ENCODE measurements around the gene PDLIM5. TPM values are rescaled to one million over a fixed set of nuclear protein-coding genes. Genes with fewer than 3 reads are reported as not detected.

Gene PDLIM5
- total RNA-seq, 1 experiment from 2014 or later: 21.2 TPM

DNA sequence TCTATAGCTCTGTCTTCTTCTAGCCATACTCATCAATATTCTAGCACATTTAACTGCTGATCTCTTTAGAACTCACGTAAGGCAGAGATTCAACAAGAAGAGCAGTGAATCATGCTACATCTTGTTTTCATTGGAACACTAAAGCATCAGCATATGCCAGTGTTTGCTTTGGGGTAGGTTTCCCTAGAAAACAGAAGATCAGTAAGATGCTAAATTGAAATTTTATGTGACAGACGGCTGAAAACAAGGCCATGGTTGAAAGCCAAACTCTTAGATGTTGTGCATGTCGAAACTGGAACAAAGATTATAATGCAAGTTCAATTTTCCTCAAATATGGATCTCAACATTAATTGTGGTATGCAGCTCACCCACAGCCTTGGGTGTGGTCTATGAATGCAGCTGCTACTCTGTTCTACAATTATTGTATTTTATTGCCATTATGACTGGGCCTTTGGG, 107.6 kb downstream of the PDLIM5 start:
- in situ Hi-C loops (cut with HindIII; ENCODE audit: low pct_unique_long_range_greater_than_20kb, low sequenced_read_pairs): no loop called here
- no peak for DNase-seq (ENCODE audit: low read depth, low spot score)

DNA sequence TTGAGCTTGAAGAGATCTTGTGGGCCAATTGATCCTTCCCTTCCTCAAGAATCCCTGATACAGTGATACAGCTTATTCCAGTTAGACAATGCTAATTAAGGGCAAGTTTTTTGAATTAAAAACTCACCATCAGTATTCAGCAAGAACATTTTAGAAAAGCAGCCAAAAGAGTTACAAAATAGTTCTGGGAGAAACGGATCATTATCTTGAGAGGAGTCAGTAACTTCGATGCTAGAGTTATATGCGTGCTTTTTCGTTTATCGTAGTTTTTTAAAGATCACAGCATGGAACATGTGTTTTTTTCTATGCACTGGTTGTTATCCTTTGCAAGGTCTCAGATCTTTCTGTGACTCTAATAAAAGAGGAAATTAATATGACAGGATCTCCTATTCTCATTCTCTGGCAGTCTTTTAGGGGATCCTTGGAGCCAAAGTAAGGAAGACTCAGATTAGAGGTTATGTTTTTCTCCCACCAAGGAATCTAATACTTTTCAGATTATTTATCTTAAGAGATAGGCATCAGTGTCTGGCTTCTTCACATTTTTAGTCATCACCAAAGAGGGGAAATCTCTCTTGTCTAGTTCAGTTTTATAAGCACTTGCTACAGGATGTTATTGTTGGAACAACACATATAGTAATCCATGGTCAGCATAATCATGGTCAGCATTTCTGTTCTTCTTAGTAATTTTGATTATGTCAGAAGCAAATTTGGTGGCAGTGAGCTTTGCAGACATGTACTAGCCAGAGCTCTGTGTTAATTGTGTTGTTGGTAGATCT, 109.7 kb downstream of the PDLIM5 start:
- no peak for DNase-seq (ENCODE audit: low read depth, low spot score)
- in situ Hi-C loops (cut with HindIII; ENCODE audit: low pct_unique_long_range_greater_than_20kb, low sequenced_read_pairs): no loop called here

DNA sequence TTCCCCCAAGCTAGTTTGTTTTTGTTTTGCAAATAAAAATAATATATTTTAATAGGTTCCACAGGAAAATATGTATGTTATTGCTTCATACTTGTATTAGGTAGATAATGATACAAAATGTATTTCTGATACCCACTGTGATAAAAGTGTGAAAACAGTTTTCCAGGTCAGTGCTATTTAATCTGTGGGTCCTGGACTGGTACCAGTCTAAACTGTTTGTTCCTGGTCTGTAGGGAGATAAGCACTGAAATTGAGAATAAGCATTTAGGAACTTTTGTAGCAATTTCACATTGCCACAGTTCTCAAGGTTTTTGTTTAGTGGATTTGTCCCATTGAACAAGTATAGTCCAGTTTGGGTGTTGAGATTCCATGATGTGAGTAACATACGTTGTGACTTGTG, 110.5 kb downstream of the PDLIM5 start:
- in situ Hi-C loops (cut with HindIII; ENCODE audit: low pct_unique_long_range_greater_than_20kb, low sequenced_read_pairs): no loop called here
- no peak for DNase-seq (ENCODE audit: low read depth, low spot score)

DNA sequence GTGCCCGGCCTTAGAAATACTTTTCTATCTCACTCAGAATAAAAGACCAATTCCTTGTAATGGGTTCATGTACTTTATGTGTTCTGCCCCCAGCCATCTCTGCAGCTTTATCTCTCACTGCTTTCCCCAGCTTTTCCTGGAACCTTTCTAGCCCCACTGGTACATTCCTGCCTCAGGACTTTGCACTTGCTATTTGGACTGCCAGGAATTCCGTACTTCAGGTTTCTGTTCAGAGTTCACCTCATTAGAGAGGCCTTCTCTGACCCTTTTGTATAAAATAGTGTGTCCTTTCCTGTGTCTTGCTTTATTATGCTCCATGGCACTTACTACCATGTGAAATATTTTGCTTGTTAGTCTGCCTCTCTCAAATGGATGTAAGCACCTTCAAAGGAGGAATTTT, 112.5 kb downstream of the PDLIM5 start:
- in situ Hi-C loops (cut with HindIII; ENCODE audit: low pct_unique_long_range_greater_than_20kb, low sequenced_read_pairs): no loop called here
- DNase-seq (ENCODE audit: low read depth, low spot score): no peak

DNA sequence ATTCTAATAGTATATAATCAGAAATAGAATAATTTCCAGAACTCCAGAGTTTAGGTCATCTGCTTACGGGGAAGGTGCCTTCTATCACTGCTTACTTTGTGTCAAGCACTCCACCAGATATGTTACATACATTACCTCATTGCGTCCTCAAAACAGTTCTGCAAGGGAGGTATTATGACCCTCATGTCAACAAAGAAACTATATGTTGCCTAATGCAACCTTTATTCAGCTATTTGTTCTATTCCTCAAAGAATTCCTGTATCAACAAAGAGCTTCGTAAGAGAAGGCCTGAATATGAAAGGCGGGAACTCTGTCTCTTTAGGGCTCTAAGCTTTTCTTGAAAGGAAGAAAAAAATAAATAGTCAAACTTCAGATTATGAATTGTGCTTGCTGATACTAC, 114.7 kb downstream of the PDLIM5 start:
- no peak for DNase-seq (ENCODE audit: low read depth, low spot score)
- in situ Hi-C loops (cut with HindIII; ENCODE audit: low pct_unique_long_range_greater_than_20kb, low sequenced_read_pairs): no loop called here

DNA sequence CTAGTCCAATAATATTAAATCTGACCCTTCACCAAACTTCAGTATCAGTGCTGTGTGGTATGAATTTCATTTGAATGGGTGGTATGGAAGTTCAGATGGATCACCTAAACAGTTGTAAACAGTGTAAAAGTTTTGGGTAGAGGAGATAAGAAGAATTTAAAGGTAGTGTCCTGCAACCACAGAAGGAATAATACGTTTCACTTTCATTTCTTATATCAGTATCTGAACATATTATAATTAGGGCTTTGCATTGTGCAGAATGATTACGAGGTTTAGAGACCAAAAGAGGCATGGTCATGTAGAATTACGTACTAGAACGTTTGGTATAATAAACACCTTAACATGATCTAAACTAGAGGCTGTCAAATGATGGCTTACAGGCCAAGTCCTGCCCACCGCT, 116.1 kb downstream of the PDLIM5 start:
- no peak for DNase-seq (ENCODE audit: low read depth, low spot score)
- in situ Hi-C loops (cut with HindIII; ENCODE audit: low pct_unique_long_range_greater_than_20kb, low sequenced_read_pairs): no loop called here

DNA sequence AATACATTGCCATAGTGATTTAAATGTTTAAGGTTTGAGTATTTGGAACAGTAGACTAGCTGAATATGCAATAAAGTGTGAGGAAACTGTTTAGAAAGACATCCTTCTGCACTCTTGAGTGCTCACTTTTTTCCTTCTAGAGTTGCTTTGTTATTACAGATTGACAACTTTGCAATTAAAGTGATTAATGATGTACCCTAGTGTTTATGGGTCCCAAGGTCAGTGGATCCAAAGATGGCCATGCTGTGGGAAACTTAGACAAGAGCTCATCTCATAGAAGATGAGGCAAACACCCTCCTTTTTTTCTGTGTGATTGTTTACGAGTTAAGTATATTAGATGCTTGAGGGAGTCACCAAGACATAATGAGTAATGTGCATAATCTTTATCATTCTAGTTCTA, 118.8 kb downstream of the PDLIM5 start:
- in situ Hi-C loops (cut with HindIII; ENCODE audit: low pct_unique_long_range_greater_than_20kb, low sequenced_read_pairs): no loop called here
- no peak for DNase-seq (ENCODE audit: low read depth, low spot score)

DNA sequence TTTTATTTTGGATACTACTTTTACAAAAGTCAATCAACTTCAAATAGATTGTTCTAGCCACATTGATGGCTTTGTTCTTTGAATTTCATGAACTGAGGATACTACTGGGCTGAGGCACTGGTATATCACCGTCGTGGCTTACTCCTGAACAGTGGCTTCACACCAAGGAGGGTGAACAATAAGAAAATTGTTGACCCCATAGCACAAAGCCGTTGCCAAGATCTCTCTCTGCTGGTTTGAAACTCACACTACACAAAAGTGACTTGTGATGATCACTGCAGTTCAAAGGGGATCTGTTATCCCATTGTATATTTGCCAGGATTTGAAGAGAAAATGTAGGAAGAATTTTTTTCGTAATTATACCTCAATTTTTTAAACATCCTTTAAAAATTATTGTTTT, 119.6 kb downstream of the PDLIM5 start:
- DNase-seq (ENCODE audit: low read depth, low spot score): peak; percentile 67
- in situ Hi-C loops (cut with HindIII; ENCODE audit: low pct_unique_long_range_greater_than_20kb, low sequenced_read_pairs): no loop called here

DNA sequence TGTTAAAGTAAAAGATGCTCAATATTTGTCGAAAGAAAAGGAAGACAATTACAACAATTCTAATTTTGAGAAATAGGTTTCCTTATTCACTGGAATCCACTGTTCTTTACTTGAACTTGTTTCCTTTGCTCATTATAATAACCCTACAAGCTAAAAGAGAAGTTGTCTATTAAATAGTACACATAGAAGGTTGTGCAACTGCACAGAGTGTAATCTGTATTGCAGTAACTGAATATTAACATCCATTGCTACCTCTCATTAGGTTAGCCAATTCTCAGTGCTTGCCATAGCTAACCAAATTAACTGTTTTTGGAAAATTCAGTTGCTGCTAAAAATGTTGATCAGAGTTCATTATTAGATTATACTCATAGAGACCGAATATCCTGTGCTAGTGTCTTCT, 120.0 kb downstream of the PDLIM5 start:
- DNase-seq (ENCODE audit: low read depth, low spot score): no peak
- in situ Hi-C loops (cut with HindIII; ENCODE audit: low pct_unique_long_range_greater_than_20kb, low sequenced_read_pairs): no loop called here

DNA sequence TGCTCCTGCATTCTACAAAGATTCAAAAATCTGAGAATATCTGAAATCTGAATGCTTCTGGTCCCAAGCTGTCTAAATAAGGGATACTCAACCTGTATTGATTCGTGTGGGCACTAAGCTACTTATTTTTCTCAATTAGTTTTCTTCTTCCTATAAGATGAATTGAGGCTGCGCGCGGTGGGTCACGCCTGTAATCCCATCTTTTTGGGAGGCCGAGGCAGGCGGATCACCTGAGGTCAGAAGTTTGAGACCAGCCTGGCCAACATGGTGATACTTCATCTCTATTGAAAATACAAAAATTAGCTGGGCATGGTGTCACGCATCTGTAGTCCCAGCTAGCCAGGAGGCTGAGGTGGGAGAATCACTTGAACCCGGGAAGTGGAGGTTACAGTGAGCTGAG, 122.3 kb downstream of the PDLIM5 start:
- no peak for DNase-seq (ENCODE audit: low read depth, low spot score)
- in situ Hi-C loops (cut with HindIII; ENCODE audit: low pct_unique_long_range_greater_than_20kb, low sequenced_read_pairs): no loop called here

DNA sequence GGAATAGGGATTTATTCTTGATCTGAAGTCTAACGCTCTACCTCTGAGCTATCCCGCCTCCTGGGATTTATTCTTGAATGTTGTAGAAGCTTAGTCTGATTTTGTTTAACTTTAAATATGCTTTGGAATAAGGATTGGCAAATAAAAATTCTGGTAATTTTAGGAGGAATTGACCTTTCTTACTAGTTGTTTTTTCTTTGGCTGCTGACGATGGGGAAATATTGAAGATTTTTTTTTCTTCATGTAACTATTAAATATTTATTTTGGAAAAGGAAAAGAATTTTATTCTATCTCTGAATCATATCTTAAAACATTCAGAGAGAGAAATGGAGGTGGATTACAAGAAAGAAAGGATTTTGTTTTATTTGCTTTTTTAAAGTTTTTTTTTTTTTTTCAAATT, 122.9 kb downstream of the PDLIM5 start:
- no peak for DNase-seq (ENCODE audit: low read depth, low spot score)
- in situ Hi-C loops (cut with HindIII; ENCODE audit: low pct_unique_long_range_greater_than_20kb, low sequenced_read_pairs): no loop called here

DNA sequence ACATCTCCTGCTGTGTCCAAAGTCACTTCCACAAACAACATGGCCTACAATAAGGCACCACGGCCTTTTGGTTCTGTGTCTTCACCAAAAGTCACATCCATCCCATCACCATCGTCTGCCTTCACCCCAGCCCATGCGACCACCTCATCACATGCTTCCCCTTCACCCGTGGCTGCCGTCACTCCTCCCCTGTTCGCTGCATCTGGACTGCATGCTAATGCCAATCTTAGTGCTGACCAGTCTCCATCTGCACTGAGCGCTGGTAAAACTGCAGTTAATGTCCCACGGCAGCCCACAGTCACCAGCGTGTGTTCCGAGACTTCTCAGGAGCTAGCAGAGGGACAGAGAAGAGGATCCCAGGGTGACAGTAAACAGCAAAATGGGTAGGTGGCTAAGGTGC, 123.9 kb downstream of the PDLIM5 start:
- no peak for DNase-seq (ENCODE audit: low read depth, low spot score)
- in situ Hi-C loops (cut with HindIII; ENCODE audit: low pct_unique_long_range_greater_than_20kb, low sequenced_read_pairs): no loop called here

DNA sequence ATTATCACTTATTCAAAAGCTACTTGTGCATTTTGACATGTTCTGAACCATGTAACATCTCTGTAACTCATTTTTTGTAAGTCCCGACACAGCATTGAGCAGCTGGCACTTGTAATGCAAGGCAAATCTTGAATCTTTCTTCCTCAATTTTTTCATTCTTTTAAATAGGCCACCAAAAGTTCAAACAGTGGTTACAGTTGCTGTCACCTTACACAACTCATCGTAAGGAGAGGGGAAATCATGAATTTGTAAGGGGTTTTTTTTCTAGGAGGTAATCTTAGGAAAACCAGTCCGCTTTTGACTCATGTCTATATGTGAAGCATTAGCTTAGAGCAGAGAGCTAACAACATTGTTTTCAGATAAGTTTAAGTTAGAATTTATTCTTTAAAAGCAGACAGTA, 124.5 kb downstream of the PDLIM5 start:
- in situ Hi-C loops (cut with HindIII; ENCODE audit: low pct_unique_long_range_greater_than_20kb, low sequenced_read_pairs): no loop called here
- DNase-seq (ENCODE audit: low read depth, low spot score): no peak

DNA sequence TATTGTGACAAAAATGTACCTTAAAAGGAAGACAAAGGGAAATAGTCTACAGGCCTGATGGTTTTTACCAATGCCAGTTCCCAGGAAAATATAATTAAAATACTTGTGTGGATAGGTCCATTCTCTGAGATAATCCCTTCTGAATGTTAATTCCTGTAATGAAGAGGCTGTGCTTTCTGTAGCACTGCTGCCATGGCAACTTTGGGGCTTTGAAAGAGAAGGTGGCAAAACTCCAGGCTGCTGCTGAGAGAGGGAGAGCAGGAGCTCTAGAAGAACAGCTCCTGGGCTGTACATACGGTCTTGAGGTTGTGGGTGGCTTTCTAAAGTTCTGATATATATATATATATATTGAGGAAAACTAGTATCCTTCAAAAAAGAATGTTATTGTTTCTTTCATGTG, 125.4 kb downstream of the PDLIM5 start:
- DNase-seq (ENCODE audit: low read depth, low spot score): no peak
- in situ Hi-C loops (cut with HindIII; ENCODE audit: low pct_unique_long_range_greater_than_20kb, low sequenced_read_pairs): no loop called here

DNA sequence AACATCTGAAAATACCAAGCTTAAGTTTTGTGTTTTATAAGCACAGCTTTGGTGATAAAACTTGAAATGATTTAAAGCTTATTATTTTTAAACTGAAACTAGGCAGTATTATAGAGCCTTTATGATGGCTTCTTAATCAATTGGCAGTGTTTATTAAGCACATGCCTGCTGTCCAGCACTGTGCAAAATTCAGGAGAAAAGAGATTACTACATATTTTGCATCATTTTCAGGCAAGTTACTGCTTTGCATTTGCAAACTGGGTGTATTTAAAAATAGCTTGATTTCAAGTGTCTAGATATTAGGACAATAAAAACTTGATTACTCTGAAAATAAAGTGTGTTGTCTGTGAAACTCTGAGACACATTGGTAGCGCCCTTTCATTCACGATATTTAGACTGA, 126.5 kb downstream of the PDLIM5 start:
- DNase-seq (ENCODE audit: low read depth, low spot score): no peak
- in situ Hi-C loops (cut with HindIII; ENCODE audit: low pct_unique_long_range_greater_than_20kb, low sequenced_read_pairs): no loop called here

DNA sequence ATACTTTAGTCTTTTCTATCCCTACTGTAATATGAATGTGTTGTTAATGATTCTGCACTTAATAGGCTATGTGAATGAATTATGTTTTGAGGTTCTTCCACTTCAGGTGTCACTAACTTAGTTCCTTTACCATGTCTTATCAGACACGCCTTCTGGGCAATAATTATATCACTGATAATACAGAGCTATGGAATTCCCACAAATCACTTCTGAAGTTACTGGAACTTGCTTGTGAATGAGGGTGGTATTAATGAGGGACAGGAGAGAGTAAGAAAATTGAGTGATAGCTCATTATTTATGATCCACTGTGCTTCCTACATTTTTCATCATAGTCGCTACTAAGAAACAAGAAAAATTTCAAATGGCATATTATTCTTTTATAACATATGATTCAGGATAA, 130.0 kb downstream of the PDLIM5 start:
- no peak for DNase-seq (ENCODE audit: low read depth, low spot score)
- in situ Hi-C loops (cut with HindIII; ENCODE audit: low pct_unique_long_range_greater_than_20kb, low sequenced_read_pairs): no loop called here

DNA sequence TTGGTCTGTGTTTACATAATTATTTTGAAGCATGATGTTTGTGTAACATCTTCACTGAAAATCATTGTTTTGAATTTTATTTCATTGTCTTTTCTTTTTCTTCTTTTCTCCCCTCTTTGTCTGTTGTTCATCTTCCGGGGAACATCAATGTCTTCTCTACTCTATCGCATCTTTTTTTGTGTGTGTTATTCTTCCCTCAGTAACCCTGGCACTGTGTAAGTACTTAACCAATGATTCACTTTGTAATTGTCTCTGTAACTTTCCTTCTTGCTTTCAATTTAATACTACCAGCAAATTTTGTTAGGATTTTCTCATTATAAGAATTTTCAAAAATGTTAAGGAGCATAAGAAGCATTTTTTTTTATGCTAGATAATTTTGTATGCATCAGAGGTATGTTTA, 130.8 kb downstream of the PDLIM5 start:
- DNase-seq (ENCODE audit: low read depth, low spot score): no peak
- in situ Hi-C loops (cut with HindIII; ENCODE audit: low pct_unique_long_range_greater_than_20kb, low sequenced_read_pairs): no loop called here

DNA sequence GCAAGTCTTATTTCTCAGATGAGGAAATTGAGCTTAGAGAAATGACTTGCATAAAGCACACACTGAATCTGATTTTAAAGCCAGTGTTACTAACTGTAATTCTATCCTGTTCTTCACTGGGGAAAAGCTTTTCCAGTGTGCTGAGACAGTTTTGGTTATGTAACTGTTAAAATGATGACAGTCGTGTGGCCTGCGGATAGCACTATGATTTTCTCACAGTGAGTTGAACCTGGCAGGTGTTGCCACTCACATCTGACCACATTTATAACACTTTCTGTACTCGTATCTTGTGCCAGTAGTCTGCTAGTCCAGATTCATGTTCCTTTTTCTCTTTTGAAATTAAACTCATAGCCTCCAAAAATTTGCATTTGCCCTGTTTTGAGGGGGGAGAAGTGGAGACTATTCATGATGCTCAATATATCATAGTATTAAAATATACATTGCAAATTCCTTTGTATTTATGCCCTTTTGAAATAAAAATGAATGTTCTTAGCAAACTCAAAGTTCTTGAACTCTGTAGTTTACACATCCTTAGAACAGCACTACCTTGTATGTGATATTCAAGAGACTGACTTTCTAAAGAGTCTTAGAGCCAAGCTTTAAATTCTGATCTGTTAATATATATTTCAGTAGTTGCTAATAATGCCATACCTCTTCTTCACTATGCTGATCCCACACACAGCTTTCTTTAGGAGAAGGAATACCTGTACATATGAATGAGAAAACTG, 132.3 kb downstream of the PDLIM5 start:
- DNase-seq (ENCODE audit: low read depth, low spot score): no peak
- in situ Hi-C loops (cut with HindIII; ENCODE audit: low pct_unique_long_range_greater_than_20kb, low sequenced_read_pairs): no loop called here

Data from SK-MEL-5 (cell line).